Natural killer cell (primary cell): ENCODE measurements around the gene ARRDC5. TPM values are rescaled to one million over a fixed set of nuclear protein-coding genes. Genes with fewer than 3 reads are reported as not detected.
"Not testable (repeated sequence)": the region's sequence is repeated elsewhere in the genome, so short reads cannot be mapped to it uniquely, and the experiment has no call there.

Experiments
- ATAC-seq, 3 donors: fragments of 150-1000 bp in 2 of 3; fragments of 200-7000 bp in 1 of 3; cut with Tn5 transposase; 1 replicate in 1 of 3; 2 replicates in 2 of 3; pipeline ENCODE4 v1.10.0; 2021; ENCODE audit warnings: mild to moderate bottlenecking in 2 of 3, moderate library complexity in 2 of 3
- DNase-seq, 2 donors: peaks; one replicate each; pipeline versions ENCODE4 v3.0.0 to v3.0.0-alpha.2; 2013 to 2021; ENCODE audit warnings: mixed read lengths in 1 of 2
- H3K27ac ChIP-seq: one replicate; pipeline ENCODE4 v1.5.1; 2013; ENCODE audit warnings: mild to moderate bottlenecking, low read length
- H3K27me3 ChIP-seq: one replicate; pipeline ENCODE4 v1.6.1; 2013; ENCODE audit warnings: low read length; ENCODE audit not compliant: control insufficient read depth, insufficient read depth
- H3K36me3 ChIP-seq: one replicate; pipeline ENCODE4 v1.6.1; 2013; ENCODE audit warnings: low read length; ENCODE audit not compliant: control insufficient read depth, insufficient read depth
- H3K4me1 ChIP-seq: one replicate; pipeline ENCODE4 v1.6.1; 2013; ENCODE audit warnings: low read length; ENCODE audit not compliant: control insufficient read depth, insufficient read depth
- H3K4me3 ChIP-seq: one replicate; pipeline ENCODE4 v1.5.1; 2013; ENCODE audit warnings: low read length
- H3K9me3 ChIP-seq: one replicate; pipeline ENCODE4 v1.6.1; 2013; ENCODE audit warnings: low read length; ENCODE audit not compliant: control insufficient read depth, insufficient read depth
- H3K27ac Mint-ChIP-seq, 2 donors: one replicate each; pipeline ENCODE4 v1.8.0; 2022; ENCODE audit warnings: mild to moderate bottlenecking in 2 of 2, mixed read lengths in 2 of 2, moderate library complexity in 1 of 2
- H3K27me3 Mint-ChIP-seq, 2 donors: one replicate each; pipeline ENCODE4 v1.8.0; 2022; ENCODE audit warnings: low read depth in 2 of 2, mixed read lengths in 2 of 2
- H3K36me3 Mint-ChIP-seq: one replicate; pipeline ENCODE4 v1.8.0; 2022; ENCODE audit warnings: mixed read lengths
- H3K4me1 Mint-ChIP-seq, 2 donors: one replicate each; pipeline ENCODE4 v1.8.0; 2022; ENCODE audit warnings: mixed read lengths in 2 of 2
- H3K4me3 Mint-ChIP-seq: one replicate; pipeline ENCODE4 v1.8.0; 2022; ENCODE audit warnings: mild to moderate bottlenecking, moderate library complexity, mixed read lengths
- H3K9me3 Mint-ChIP-seq, 2 donors: one replicate each; pipeline ENCODE4 v1.8.0; 2022; ENCODE audit warnings: mixed read lengths in 2 of 2
- CTCF ChIP-seq: fragments of 200-600 bp; IDR thresholded peaks from one replicate; pipeline ENCODE4 v1.8.0; 2022; ENCODE audit warnings: antibody characterized with exemption
- WGBS: methylation state at CpG from one replicate; pipeline ENCODE4 v1.1.7; 2013; ENCODE audit warnings: missing lambda C conversion rate; ENCODE audit not compliant: insufficient coverage; 5-methylcytosine and 5-hydroxymethylcytosine counted together
- intact Hi-C: fragments of 100-400 bp; cut with micrococcal nuclease; formaldehyde crosslinking; loops from one replicate; pipeline ENCODE4 v1.14.2; 2022
- total RNA-seq, 4 donors: library from RNA; stranded (reverse); fragments of 120-200 nt in 1 of 4; gene quantifications; one replicate each; pipeline versions ENCODE4 v1.2.3 to v1.2.4, GENCODE V29; 2013 to 2022

Gene ARRDC5
- total RNA-seq, 3 donors from 2014 or later (not counting 1 experiment from before 2014, with no cell fraction given) = 5.9 to 13.0 (median 8.8) TPM

DNA sequence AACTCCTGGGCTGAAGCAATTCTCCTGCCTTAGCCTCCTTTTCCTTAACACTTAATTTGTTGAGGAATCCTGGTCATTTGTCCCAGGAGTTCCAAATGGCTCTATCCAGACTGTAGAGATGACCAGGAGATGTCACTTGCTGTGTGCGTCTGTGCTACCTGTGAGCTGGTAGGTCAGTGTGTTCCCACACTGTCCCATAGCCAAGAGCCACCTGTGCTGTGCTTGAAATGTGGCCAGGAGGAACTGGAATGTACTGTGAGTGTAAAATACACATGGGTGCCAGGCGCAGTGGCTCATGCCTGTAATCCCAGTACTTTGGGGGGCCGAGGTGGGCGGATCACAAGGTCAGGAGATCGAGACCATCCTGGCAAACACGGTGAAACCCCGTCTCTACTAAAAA is 36.8 kb upstream of the ARRDC5 start:
- Mint-ChIP-seq H3K4me3 (no peak overlapping the region), H3K27ac (no peak overlapping the region), H3K9me3 (no peaks in the 10 kb centered on the region), H3K27me3 (no peaks in the 10 kb centered on the region), H3K36me3 (no peaks in the 10 kb centered on the region), H3K4me1 (no peaks in the 10 kb centered on the region)
- TF ChIP-seq CTCF = no peak
- intact Hi-C loops = no loop called here
- DNase-seq (no peak), ATAC-seq (no peak)
- 100% methylated on average over 2 of the region's 7 CpGs for WGBS
- Histone ChIP-seq H3K27me3 (no peaks in the 10 kb centered on the region), H3K27ac (no peak overlapping the region), H3K9me3 (no peaks in the 10 kb centered on the region), H3K4me3 (no peak overlapping the region), H3K4me1 (no peaks in the 10 kb centered on the region), H3K36me3 (no peaks in the 10 kb centered on the region)

DNA sequence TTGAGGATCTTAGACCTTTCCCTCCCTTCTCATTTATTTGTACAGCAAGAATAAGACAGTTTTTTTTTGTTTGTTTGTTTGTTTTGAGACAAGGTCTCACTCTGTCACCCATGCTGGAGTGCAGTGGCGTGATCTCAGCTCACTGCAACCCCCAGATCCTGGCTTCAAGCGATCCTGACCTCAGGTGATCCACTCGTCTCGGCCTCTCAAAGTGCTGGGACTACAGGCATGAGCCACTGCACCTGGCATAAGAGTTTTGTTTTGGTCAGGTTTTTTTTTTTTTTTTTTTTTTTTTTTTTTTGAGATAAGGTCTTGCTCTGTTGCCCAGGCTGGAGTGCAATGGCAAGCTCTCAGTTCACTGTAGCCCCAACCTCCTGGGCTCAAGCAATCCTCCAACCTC is 35.8 kb upstream of the ARRDC5 start:
- H3K9me3 ChIP-seq, ATAC-seq, H3K36me3 Mint-ChIP-seq, H3K4me1 ChIP-seq, H3K4me3 ChIP-seq, DNase-seq, H3K27me3 Mint-ChIP-seq, intact Hi-C loops, H3K9me3 Mint-ChIP-seq, H3K27ac ChIP-seq, H3K27me3 ChIP-seq, H3K36me3 ChIP-seq, H3K27ac Mint-ChIP-seq, H3K4me1 Mint-ChIP-seq, H3K4me3 Mint-ChIP-seq: not testable (repeated sequence)
- 99% methylated on average over 4 of the region's 4 CpGs for WGBS

GRCh38 chr19:4937060-4937459 is 34.4 kb upstream of the ARRDC5 start:
- H3K4me3 Mint-ChIP-seq = no peak overlapping the region
- no peaks in the 10 kb centered on the region for H3K27me3 Mint-ChIP-seq
- Histone ChIP-seq H3K27ac (no peak overlapping the region), H3K27me3 (no peaks in the 10 kb centered on the region), H3K4me3 (no peak overlapping the region), H3K36me3 (no peaks in the 10 kb centered on the region), H3K9me3 (no peaks in the 10 kb centered on the region), H3K4me1 (no peaks in the 10 kb centered on the region)
- intact Hi-C loops = no loop called here
- H3K27ac Mint-ChIP-seq = no peak overlapping the region
- ATAC-seq = no peak
- no peak for TF ChIP-seq CTCF
- no peaks in the 10 kb centered on the region for H3K4me1 Mint-ChIP-seq
- no peak for DNase-seq
- WGBS = 100% methylated on average over 3 of the region's 7 CpGs
- no peaks in the 10 kb centered on the region for H3K9me3 Mint-ChIP-seq
- no peaks in the 10 kb centered on the region for H3K36me3 Mint-ChIP-seq

DNA sequence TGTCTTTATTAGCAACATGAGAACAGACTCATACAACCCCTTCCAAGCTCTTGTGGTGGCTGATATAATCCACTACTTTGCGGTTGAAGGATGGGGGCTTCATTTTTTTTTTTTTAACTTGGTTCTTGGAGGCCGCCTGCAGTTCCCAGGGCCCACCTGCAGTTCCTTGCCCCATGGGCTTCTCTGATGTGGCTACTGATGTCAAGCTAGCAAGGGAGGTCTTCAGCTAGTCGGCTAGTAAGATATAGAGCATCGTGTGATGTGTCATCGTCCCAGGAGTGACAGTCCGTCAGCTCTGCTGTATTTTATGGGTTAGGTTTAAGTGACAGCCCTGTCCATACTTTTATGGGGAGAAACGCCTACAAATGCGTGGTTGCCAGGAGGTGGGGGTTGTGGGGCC is 32.7 kb upstream of the ARRDC5 start:
- no peak for TF ChIP-seq CTCF
- Histone ChIP-seq H3K9me3 (no peaks in the 10 kb centered on the region), H3K36me3 (no peaks in the 10 kb centered on the region), H3K4me3 (no peak overlapping the region), H3K4me1 (no peaks in the 10 kb centered on the region), H3K27ac (no peak overlapping the region), H3K27me3 (no peaks in the 10 kb centered on the region)
- WGBS = 86% methylated on average over 8 of the region's 8 CpGs
- DNase-seq (no peak), ATAC-seq (no peak)
- Mint-ChIP-seq H3K9me3 (no peaks in the 10 kb centered on the region), H3K4me3 (no peak overlapping the region), H3K27ac (no peak overlapping the region), H3K4me1 (no peaks in the 10 kb centered on the region), H3K36me3 (no peaks in the 10 kb centered on the region), H3K27me3 (no peaks in the 10 kb centered on the region)
- intact Hi-C loops = no loop called here
